Dermis microvascular lymphatic vessel endothelial cell (primary cell): ENCODE data around the gene XRCC1. TPM values are rescaled to one million over a fixed set of nuclear protein-coding genes. Genes with fewer than 3 reads are reported as not detected.

Experiments
- total RNA-seq: library from RNA; depleted of rRNA; stranded (reverse); fragments of >200 nt; gene quantifications from 2 replicates; pipeline ENCODE4 v1.2.1, GENCODE V29; 2014

XRCC1 gene
- total RNA-seq, 1 donor from 2014 or later, result 13.6 TPM

Other genes with a start within 250 kb of the XRCC1 start
- gene CD177, start 221.8 kb downstream of the XRCC1 start, total RNA-seq, result 0.13 and 4.7 TPM in 2 replicates
- not detected in 2 replicates for gene TEX101, start 160.6 kb downstream of the XRCC1 start, total RNA-seq
- gene LYPD3, start 109.9 kb downstream of the XRCC1 start, total RNA-seq, result 0.26 and 0.51 TPM in 2 replicates
- gene PHLDB3, start 70.8 kb downstream of the XRCC1 start, total RNA-seq, result 23.9 and 53.2 TPM in 2 replicates
- gene ETHE1, start 48.3 kb downstream of the XRCC1 start, total RNA-seq, result 85.6 and 187 TPM in 2 replicates
- under 0.01 and 0.13 TPM in 2 replicates for gene ZNF575, start 42.3 kb downstream of the XRCC1 start, total RNA-seq
- gene PINLYP, start 274 bp upstream of the XRCC1 start, total RNA-seq, result 4.2 and 4.5 TPM in 2 replicates
- 18.5 and 28.3 TPM in 2 replicates for gene IRGQ, start 20.6 kb upstream of the XRCC1 start, total RNA-seq
- 6.7 and 9.0 TPM in 2 replicates for gene ZNF576, start 21.1 kb upstream of the XRCC1 start, total RNA-seq
- under 0.01 TPM in 1 of 2 replicates, not detected in the other for gene SRRM5, start 36.6 kb upstream of the XRCC1 start, total RNA-seq
- gene ZNF428, start 44.1 kb upstream of the XRCC1 start, total RNA-seq, result 55.1 and 60.6 TPM in 2 replicates
- 9.2 and 22.9 TPM in 2 replicates for gene CADM4, start 64.3 kb upstream of the XRCC1 start, total RNA-seq
- gene PLAUR, start 94.6 kb upstream of the XRCC1 start, total RNA-seq, result 9.6 and 12.8 TPM in 2 replicates
- gene IRGC, start 140.5 kb upstream of the XRCC1 start, total RNA-seq, result not detected in 2 replicates
- gene SMG9, start 179.4 kb upstream of the XRCC1 start, total RNA-seq, result 4.4 and 8.3 TPM in 2 replicates
- 0.39 and 0.51 TPM in 2 replicates for gene KCNN4, start 205.4 kb upstream of the XRCC1 start, total RNA-seq
- gene LYPD5, start 226.9 kb upstream of the XRCC1 start, total RNA-seq, result 0.13 and 0.39 TPM in 2 replicates